ENCODE measurements around the gene NCAM1. TPM values are rescaled to one million over a fixed set of nuclear protein-coding genes. Genes with fewer than 3 reads are reported as not detected.
A peak's percentile ranks its signal among the peaks of the same experiment; 100 is the strongest.
"Not testable (repeated sequence)": the region's sequence is repeated elsewhere in the genome, so short reads cannot be mapped to it uniquely, and the experiment has no call there.

The NCAM1 gene
- total RNA-seq, 2 donors from 2014 or later: 225 to 229 TPM

- no peaks in the 10 kb centered on the region for H3K27me3 ChIP-seq
- no peaks in the 10 kb centered on the region for H3K9me3 ChIP-seq
- peak; percentile 86 to 94 for TF ChIP-seq CTCF (IDR thresholded peaks at IDR 0.05)
- no peak for DNase-seq (ENCODE audit: low spot score)
- H3K36me3 ChIP-seq: no peaks in the 10 kb centered on the region
- H3K27ac ChIP-seq: no peak overlapping the region
- H3K4me3 ChIP-seq: no peak overlapping the region
- peaks cover 0 to 5% of the 10 kb centered on the region in 2 donors for H3K4me1 ChIP-seq
Observed at GRCh38 chr11:113289431-113290187, 328.4 kb downstream of the NCAM1 start.

- Histone ChIP-seq H3K27ac (no peak overlapping the region), H3K27me3 (no peaks in the 10 kb centered on the region), H3K4me3 (no peak overlapping the region), H3K9me3 (no peaks in the 10 kb centered on the region), H3K36me3 (no peaks in the 10 kb centered on the region), H3K4me1 (peaks cover 0 to 5% of the 10 kb centered on the region in 2 donors)
- no peak for TF ChIP-seq CTCF (IDR thresholded peaks at IDR 0.05)
- DNase-seq (ENCODE audit: low spot score): no peak
Observed at GRCh38 chr11:113293936-113294335, 332.7 kb downstream of the NCAM1 start.

- no peaks in the 10 kb centered on the region for H3K4me1 ChIP-seq
- no peaks in the 10 kb centered on the region for H3K36me3 ChIP-seq
- no peaks in the 10 kb centered on the region for H3K9me3 ChIP-seq
- DNase-seq (ENCODE audit: low spot score): no peak
- no peak for TF ChIP-seq CTCF (IDR thresholded peaks at IDR 0.05)
- H3K27ac ChIP-seq: no peak overlapping the region
- no peaks in the 10 kb centered on the region for H3K27me3 ChIP-seq
- no peak overlapping the region for H3K4me3 ChIP-seq
Observed at GRCh38 chr11:113295993-113296392, 334.8 kb downstream of the NCAM1 start.

- H3K27ac ChIP-seq: no peak overlapping the region
- no peak for TF ChIP-seq CTCF (IDR thresholded peaks at IDR 0.05)
- DNase-seq (ENCODE audit: low spot score): no peak
- H3K4me1 ChIP-seq: no peaks in the 10 kb centered on the region
- H3K27me3 ChIP-seq: no peaks in the 10 kb centered on the region
- H3K4me3 ChIP-seq: no peak overlapping the region
- no peaks in the 10 kb centered on the region for H3K9me3 ChIP-seq
- H3K36me3 ChIP-seq: no peaks in the 10 kb centered on the region
Observed at GRCh38 chr11:113296447-113297205, 335.4 kb downstream of the NCAM1 start.

GRCh38 chr11:113298496-113298895, 337.3 kb downstream of the NCAM1 start:
- not testable (repeated sequence) for H3K27me3 ChIP-seq; DNase-seq (ENCODE audit: low spot score)

GRCh38 chr11:113304916-113305315, 343.7 kb downstream of the NCAM1 start:
- DNase-seq (ENCODE audit: low spot score): no peak
- H3K36me3 ChIP-seq: no peaks in the 10 kb centered on the region
- H3K27me3 ChIP-seq: no peaks in the 10 kb centered on the region
- no peak overlapping the region for H3K27ac ChIP-seq
- no peaks in the 10 kb centered on the region for H3K4me1 ChIP-seq
- TF ChIP-seq CTCF (IDR thresholded peaks at IDR 0.05): no peak
- H3K4me3 ChIP-seq: no peak overlapping the region
- no peaks in the 10 kb centered on the region for H3K9me3 ChIP-seq

More at GRCh38 chr11:113298496-113298895, 337.3 kb downstream of the NCAM1 start:
- H3K9me3 ChIP-seq, H3K36me3 ChIP-seq, H3K4me3 ChIP-seq, H3K4me1 ChIP-seq, H3K27ac ChIP-seq: not testable (repeated sequence)
